Esophagus squamous epithelium (tissue), 4 donors: ENCODE data around the gene HERC2.

ENCODE experiments used
- CTCF ChIP-seq, 6 experiments: fragments of 450-650 bp in 4 of 6; fragments of 200-600 bp in 2 of 6; sonication (generic) in 2 of 6; IDR thresholded peaks; one replicate each; pipeline ENCODE4 v1.5.1; 2016 to 2019; ENCODE audit warnings: antibody characterized with exemption in 6 of 6, mild to moderate bottlenecking in 4 of 6, moderate library complexity in 4 of 6
- POLR2A ChIP-seq, 4 donors: fragments of 450-650 bp; IDR thresholded peaks; one replicate each; pipeline ENCODE4 v1.6.1; 2017; ENCODE audit warnings: antibody characterized with exemption in 4 of 4, mild to moderate bottlenecking in 4 of 4, moderate library complexity in 3 of 4

- TF ChIP-seq POLR2A (IDR thresholded peaks at IDR 0.05) (no peak), CTCF (IDR thresholded peaks at IDR 0.05) (no peak)
Observed at GRCh38 chr15:28164876-28165275, 157.1 kb downstream of the HERC2 start.
